Measurements from ENCODE around the gene SVOP.

DNA sequence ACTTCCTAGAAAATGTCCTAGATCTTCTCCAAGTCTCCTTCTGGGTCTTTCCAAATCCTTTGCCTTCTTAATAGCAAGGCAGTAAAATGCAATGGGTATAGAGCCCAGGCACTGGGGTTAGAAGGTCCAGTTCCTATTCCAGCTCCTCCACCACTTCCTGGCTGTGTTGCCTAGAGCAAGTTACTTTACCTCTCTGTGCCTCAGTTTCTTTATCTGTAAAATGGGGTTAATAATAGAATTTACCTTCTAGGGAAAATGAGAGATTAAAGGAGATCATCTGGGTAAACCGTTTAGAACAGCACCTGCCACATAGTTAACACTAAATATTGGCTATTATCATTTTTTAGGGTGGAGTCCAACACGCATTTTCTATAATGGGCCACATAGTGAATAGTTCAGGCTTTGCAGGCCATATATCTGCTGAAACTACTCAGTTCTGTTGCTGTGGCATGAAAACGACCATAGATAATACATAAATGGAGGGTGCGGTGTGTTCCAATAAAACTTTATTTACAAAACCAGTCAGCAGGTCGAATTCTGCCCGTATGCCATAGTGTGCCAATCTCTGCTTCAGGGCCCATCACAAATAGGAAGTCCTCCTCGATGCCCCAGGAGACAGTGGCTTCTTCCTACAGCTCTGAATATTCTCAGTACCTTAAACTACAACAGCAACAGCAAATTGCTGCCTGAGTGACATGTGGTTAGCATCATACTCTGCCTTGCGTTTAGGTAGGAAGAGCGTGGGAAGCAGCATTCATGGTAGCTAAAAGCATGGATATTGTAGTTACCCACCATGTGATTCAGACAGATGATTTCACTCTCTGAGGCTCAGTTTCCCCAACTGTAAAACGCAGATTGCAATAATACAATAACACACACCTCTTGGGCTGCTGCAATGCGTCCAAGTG, 60.9 kb downstream of the SVOP start:
- TF ChIP-seq, protein P1, sequence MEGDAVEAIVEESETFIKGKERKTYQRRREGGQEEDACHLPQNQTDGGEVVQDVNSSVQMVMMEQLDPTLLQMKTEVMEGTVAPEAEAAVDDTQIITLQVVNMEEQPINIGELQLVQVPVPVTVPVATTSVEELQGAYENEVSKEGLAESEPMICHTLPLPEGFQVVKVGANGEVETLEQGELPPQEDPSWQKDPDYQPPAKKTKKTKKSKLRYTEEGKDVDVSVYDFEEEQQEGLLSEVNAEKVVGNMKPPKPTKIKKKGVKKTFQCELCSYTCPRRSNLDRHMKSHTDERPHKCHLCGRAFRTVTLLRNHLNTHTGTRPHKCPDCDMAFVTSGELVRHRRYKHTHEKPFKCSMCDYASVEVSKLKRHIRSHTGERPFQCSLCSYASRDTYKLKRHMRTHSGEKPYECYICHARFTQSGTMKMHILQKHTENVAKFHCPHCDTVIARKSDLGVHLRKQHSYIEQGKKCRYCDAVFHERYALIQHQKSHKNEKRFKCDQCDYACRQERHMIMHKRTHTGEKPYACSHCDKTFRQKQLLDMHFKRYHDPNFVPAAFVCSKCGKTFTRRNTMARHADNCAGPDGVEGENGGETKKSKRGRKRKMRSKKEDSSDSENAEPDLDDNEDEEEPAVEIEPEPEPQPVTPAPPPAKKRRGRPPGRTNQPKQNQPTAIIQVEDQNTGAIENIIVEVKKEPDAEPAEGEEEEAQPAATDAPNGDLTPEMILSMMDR (IDR thresholded peaks at IDR 0.05; ENCODE audit: borderline replicate concordance, extremely low read depth, low read length, poor library complexity, severe bottlenecking), result no peak
- TF ChIP-seq EZH2 (IDR thresholded peaks at IDR 0.05; ENCODE audit: borderline replicate concordance, low read depth, low read length, severe bottlenecking), result no peak

Measured in DND-41 (cell line).